Neuron (in vitro differentiated cells): ENCODE measurements around the gene RNF223.
"Not testable (repeated sequence)": the region's sequence is repeated elsewhere in the genome, so short reads cannot be mapped to it uniquely, and the experiment has no call there.

ENCODE experiments used
- H2AFZ ChIP-seq: one replicate; pipeline ENCODE4 v1.6.1; 2013; ENCODE audit warnings: low read depth, mild to moderate bottlenecking, inconsistent platforms, low read length, moderate library complexity
- H3K27me3 ChIP-seq: one replicate; pipeline ENCODE4 v1.6.1; 2013; ENCODE audit warnings: low read length; ENCODE audit not compliant: insufficient read depth
- H3K36me3 ChIP-seq: one replicate; pipeline ENCODE4 v1.6.1; 2013; ENCODE audit warnings: low read length; ENCODE audit not compliant: insufficient read depth
- H3K4me1 ChIP-seq: one replicate; pipeline ENCODE4 v1.6.1; 2013; ENCODE audit warnings: low read length; ENCODE audit not compliant: insufficient read depth
- H3K4me3 ChIP-seq: 2 replicates; pipeline ENCODE4 v1.5.1; 2013; ENCODE audit warnings: mild to moderate bottlenecking, low read length, moderate library complexity
- H3K9me3 ChIP-seq: one replicate; pipeline ENCODE4 v1.6.1; 2013; ENCODE audit warnings: low read length

RNF223 gene

GRCh38 chr1:1115786-1116700, 41.9 kb upstream of the RNF223 start, which contains the start of gene C1orf159:
TSS of gene C1orf159 (minus strand) at chr1:1116089. CDS start at chr1:1091543, 24,546 bp downstream.
- H3K4me1 ChIP-seq: peaks cover 9% of the 10 kb centered on the region
- peak within 1 kb of the TSS; percentile 82 for H3K4me3 ChIP-seq
- peak within 1 kb of the TSS; percentile 93 for H2AFZ ChIP-seq
- H3K9me3 ChIP-seq: peaks cover 17% of the 10 kb centered on the region
- peaks cover 27% of the 10 kb centered on the region for H3K27me3 ChIP-seq
- peaks cover 12% of the 10 kb centered on the region for H3K36me3 ChIP-seq

- peaks cover 9% of the 10 kb centered on the region for H3K4me1 ChIP-seq
- peaks cover 17% of the 10 kb centered on the region for H3K9me3 ChIP-seq
- no peak overlapping the region for H2AFZ ChIP-seq
- peaks cover 24% of the 10 kb centered on the region for H3K27me3 ChIP-seq
- peaks cover 12% of the 10 kb centered on the region for H3K36me3 ChIP-seq
- H3K4me3 ChIP-seq: peak overlapping the region; percentile 82
These were observed 41.2 kb upstream of the RNF223 start for GRCh38 chr1:1115136-1115785.

- peak overlapping the region; percentile 43 for H3K4me3 ChIP-seq
- H3K4me1 ChIP-seq: peaks cover 9% of the 10 kb centered on the region
- H2AFZ ChIP-seq: no peak overlapping the region
- peaks cover 17% of the 10 kb centered on the region for H3K9me3 ChIP-seq
- peaks cover 12% of the 10 kb centered on the region for H3K36me3 ChIP-seq
- peaks cover 23% of the 10 kb centered on the region for H3K27me3 ChIP-seq
These were observed 40.3 kb upstream of the RNF223 start for GRCh38 chr1:1114431-1114830.

GRCh38 chr1:1112237-1112985, 38.3 kb upstream of the RNF223 start:
- Histone ChIP-seq H3K4me1 (peaks cover 9% of the 10 kb centered on the region), H3K4me3 (no peak overlapping the region), H3K36me3 (peaks cover 12% of the 10 kb centered on the region), H3K27me3 (peaks cover 3% of the 10 kb centered on the region), H3K9me3 (peaks cover 18% of the 10 kb centered on the region), H2AFZ (no peak overlapping the region)

GRCh38 chr1:1111516-1112236, 37.6 kb upstream of the RNF223 start:
- Histone ChIP-seq H3K36me3 (peaks cover 12% of the 10 kb centered on the region), H3K9me3 (peaks cover 18% of the 10 kb centered on the region), H3K4me1 (peaks cover 7% of the 10 kb centered on the region), H2AFZ (no peak overlapping the region), H3K4me3 (no peak overlapping the region), H3K27me3 (no peaks in the 10 kb centered on the region)

- no peak overlapping the region for H3K4me3 ChIP-seq
- no peak overlapping the region for H2AFZ ChIP-seq
- H3K27me3 ChIP-seq: no peaks in the 10 kb centered on the region
- H3K4me1 ChIP-seq: peaks cover 7% of the 10 kb centered on the region
- H3K36me3 ChIP-seq: peaks cover 12% of the 10 kb centered on the region
- H3K9me3 ChIP-seq: peaks cover 22% of the 10 kb centered on the region
These were observed 36.5 kb upstream of the RNF223 start for GRCh38 chr1:1110561-1110971.

- Histone ChIP-seq H2AFZ (no peak overlapping the region), H3K4me1 (peaks cover 3% of the 10 kb centered on the region), H3K27me3 (no peaks in the 10 kb centered on the region), H3K9me3 (peaks cover 22% of the 10 kb centered on the region), H3K4me3 (no peak overlapping the region), H3K36me3 (peaks cover 12% of the 10 kb centered on the region)
These were observed 35.6 kb upstream of the RNF223 start for GRCh38 chr1:1109743-1110142.

- Histone ChIP-seq H3K4me3 (no peak overlapping the region), H3K27me3 (no peaks in the 10 kb centered on the region), H3K4me1 (no peaks in the 10 kb centered on the region), H3K36me3 (peaks cover 4% of the 10 kb centered on the region), H3K9me3 (peaks cover 5% of the 10 kb centered on the region), H2AFZ (no peak overlapping the region)
These were observed 32.6 kb upstream of the RNF223 start for GRCh38 chr1:1106510-1107221.

- not testable (repeated sequence) for H2AFZ ChIP-seq, H3K4me1 ChIP-seq, H3K27me3 ChIP-seq, H3K36me3 ChIP-seq, H3K9me3 ChIP-seq, H3K4me3 ChIP-seq
These were observed 30.0 kb upstream of the RNF223 start for GRCh38 chr1:1104152-1104551.

GRCh38 chr1:1101503-1101902, 27.4 kb upstream of the RNF223 start:
- H3K36me3 ChIP-seq: no peaks in the 10 kb centered on the region
- peaks cover 4% of the 10 kb centered on the region for H3K9me3 ChIP-seq
- no peak overlapping the region for H2AFZ ChIP-seq
- H3K4me1 ChIP-seq: no peaks in the 10 kb centered on the region
- no peak overlapping the region for H3K4me3 ChIP-seq
- no peaks in the 10 kb centered on the region for H3K27me3 ChIP-seq

GRCh38 chr1:1100296-1100695, 26.2 kb upstream of the RNF223 start:
- H3K27me3 ChIP-seq: no peaks in the 10 kb centered on the region
- H3K36me3 ChIP-seq: no peaks in the 10 kb centered on the region
- H3K4me1 ChIP-seq: no peaks in the 10 kb centered on the region
- H3K4me3 ChIP-seq: no peak overlapping the region
- H3K9me3 ChIP-seq: peaks cover 3% of the 10 kb centered on the region
- no peak overlapping the region for H2AFZ ChIP-seq
